GM21360 (cell line): ENCODE data around the gene TMEM267.
"Not testable (repeated sequence)": the region's sequence is repeated elsewhere in the genome, so short reads cannot be mapped to it uniquely, and the experiment has no call there.

Source experiments
- ATAC-seq: cut with Tn5 transposase; IDR thresholded peaks from one replicate; pipeline ENCODE4 v1.9.1; 2021; ENCODE audit warnings: mild to moderate bottlenecking, moderate library complexity; ENCODE audit not compliant: unreplicated experiment

TMEM267 gene, protein sequence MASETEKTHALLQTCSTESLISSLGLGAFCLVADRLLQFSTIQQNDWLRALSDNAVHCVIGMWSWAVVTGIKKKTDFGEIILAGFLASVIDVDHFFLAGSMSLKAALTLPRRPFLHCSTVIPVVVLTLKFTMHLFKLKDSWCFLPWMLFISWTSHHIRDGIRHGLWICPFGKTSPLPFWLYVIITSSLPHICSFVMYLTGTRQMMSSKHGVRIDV

DNA sequence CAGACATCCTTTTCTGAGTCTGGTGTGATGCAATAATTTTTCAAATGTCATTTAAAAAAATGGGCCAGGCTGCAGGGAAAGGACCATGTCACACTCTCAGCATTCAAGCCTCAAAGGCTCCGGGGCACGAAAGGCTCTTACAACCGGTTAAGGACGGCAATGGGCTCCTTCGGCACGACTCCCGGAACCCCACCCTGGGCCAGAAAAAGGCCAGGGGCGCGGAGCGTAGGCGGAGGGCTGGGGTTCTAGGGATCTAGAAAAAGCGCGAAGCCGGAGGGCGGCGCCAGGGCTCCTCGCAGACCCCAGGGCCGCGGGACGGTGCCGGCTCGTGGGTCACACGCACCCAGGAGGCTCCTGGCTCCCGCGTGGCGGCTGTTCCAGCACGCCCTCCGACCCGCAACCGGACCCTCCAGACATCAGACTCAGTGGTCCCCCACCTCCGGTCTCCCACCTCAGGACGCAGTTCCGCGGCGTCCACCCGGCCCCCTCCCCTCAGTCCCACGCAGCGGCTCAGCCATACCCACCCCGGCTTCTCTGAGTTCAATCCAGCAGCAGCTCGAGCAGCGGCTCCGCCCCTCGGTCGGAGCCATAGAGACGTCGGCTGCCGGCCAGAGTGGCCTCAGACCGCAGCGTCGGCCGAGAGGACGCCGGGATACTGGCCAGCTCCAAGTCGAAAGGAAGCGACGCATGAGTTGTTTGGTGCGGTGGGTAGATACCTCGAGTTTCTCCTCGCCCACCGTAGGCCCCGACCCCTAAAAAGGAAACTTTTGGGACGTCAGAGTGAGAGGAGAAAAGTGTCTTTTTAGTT, at the start of gene TMEM267:
TSS of gene TMEM267 (minus strand) at position 568 of the 808 bp plus-strand sequence. CDS start 29,896 bp downstream, outside the sequence.
- ATAC-seq = peak; percentile 86

DNA sequence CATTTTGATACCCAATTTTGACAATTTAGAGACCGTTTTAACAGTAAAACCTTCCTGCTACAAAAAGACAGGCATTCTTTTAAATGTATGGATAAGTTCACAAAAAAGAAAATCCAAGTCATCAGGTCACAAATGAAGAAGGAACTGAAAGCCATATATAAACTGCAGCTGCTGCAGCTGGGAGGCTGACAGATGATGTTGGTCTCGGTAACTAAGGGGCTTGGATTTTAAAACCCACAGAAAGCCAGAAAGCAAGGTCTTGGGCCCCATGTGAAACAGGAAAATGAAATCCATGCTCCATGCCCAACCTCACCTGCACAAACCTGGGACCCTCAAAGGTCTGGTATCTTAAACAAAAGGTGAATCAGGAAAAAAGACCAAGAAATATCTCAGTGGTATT, 47.0 kb upstream of the TMEM267 start:
- no peak for ATAC-seq

DNA sequence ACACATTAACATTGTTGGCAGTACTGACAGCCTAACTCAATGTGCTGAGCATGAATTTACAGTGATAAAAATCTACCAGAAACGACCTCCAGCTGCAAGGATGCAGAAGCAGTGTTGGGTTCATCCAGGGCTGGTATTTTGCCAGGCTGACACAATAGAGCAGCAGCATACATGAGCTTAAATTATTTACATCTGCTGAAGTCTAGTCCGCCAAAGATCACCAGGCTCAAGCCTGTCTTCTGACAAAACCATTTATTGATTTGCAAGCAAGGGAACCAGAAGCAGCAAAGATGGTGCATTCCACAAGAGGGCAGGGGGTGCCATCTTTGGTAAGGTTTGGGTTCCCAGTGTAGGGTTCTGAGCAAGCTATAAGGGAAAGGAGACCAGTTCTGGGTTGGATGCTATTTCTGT, 40.0 kb upstream of the TMEM267 start:
- no peak for ATAC-seq

DNA sequence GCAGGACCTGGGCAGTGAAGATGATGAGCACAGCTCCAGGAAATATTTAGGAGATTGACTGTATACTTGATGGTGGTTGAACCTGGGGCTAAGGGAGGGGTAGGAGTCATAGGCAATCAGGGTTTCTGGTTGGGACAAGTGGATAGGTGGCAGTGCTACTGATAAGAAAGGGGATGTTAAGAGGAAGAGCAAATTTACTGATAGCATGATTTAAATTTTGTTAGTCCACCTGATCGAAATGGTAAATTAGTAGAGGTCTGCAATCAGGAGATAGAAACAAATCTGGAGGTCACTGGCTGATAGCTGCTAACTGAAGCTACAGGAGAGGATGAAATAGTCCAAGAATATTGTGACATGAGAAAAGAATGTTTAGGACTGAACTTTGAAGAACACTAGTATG, 37.0 kb upstream of the TMEM267 start:
- ATAC-seq = no peak

DNA sequence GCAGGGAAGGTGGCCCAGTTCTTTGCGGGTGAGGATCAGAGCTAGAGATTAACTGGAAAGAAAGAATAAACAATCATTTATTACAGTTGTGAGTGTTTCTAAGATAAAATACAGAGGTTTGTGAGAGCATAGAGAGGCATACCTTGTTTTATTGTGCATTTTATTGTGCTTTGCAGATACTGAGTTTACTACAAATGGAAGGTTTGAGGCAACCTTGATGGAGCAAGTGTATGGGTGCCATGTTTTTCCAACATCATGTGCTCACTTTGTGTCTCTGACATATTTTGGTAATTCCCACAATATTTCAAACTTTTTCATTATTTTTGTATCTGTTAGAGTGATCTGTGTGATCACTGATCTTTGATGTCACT, 32.0 kb upstream of the TMEM267 start:
- ATAC-seq = no peak

DNA sequence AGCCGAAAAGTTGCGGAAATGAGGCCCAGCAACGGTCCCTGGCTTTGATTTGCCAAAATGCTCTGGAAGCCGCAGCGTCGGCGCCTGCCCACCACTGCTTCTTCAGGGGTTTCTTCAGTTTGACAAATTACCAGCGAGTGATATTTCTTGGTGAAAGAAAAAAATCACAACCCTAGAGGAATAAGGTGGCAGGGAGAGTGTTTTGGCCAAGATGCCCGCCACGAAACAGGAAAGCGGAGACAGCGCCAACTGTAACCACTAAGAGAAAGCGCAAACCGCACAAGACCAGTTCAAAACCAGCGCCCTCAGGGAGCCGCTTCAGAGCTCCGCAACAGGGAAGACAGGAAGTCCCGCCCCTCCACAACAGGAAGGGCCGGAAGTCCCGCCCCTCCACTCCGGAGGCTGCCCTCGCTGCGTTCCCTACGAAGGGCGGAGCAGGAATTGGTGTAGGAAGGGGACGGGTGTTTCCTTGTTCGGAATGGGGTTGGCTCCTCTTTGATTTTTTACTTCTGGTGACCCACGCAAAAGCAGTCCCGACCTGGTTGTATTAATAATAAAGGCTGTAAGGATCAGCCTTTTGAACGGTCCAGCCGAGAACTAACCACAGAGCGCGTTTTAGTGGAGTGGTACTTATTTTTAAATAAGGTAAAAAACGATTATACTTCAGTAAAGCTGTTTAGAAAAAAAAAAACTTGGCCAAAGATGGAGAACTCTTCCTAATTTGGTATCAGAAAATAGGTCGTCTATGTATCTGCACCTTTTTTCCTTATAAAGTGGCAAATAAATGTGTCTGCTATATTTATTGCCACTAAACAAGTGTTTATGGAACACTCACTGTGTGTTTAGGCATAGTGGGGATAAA, 31.4 kb upstream of the TMEM267 start, which contains the start of gene C5orf34:
TSS of gene C5orf34 (minus strand) at position 333 of the 862 bp plus-strand sequence. CDS start 5,809 bp downstream, outside the sequence.
- ATAC-seq = peak; percentile 98

DNA sequence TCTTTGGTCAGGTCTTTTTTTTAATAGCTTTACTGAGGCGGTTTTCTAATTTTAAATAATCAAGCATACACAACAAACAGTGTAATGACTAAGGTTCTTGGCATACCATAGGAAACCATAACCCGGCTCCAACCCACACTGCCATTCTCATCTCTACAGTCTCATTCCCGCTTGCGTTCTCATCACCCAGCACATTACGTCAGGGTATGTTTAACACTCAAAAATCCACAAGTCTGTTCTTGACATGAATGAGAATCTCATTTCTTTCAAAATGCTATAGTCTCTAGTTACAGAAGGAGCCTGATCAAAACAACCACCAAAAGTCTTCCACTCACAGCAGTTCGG, 30.8 kb upstream of the TMEM267 start:
- ATAC-seq = peak; percentile 33

DNA sequence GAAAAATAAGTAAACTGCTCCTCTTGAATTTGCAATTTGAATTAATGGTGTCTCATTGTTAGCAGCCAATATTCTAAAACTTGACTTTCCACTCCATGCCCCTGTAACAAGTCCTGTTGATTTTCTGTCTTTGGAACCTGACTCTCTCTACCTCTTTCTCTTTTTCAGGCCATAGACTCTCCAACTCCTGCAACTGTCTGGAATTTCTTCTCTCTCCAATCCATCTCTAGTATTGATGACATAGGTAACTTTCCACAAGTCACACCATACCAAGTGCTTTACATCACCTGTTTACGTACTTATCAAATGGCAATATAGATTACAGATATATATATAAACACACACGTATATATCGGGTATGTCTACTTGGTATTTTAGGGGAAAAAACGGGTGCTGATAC, 30.4 kb upstream of the TMEM267 start:
- ATAC-seq = no peak

DNA sequence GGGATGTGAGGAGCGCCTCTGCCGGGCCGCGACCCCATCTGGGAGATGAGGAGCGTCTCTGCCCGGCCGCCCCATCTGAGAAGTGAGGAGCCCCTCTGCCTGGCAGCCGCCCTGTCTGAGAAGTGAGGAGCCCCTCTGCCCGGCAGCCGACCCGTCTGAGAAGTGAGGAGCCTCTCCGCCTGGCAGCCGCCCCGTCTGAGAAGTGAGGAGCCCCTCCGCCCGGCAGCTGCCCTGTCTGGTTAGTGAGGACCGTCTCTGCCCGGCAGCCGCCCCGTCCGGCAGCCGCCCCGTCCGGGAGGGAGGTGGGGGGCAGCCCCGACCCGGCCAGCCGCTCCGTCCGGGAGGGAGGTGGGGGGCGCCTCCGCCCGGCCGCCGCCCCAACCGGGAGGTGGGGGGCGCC, 27.4 kb upstream of the TMEM267 start:
- ATAC-seq = not testable (repeated sequence)

DNA sequence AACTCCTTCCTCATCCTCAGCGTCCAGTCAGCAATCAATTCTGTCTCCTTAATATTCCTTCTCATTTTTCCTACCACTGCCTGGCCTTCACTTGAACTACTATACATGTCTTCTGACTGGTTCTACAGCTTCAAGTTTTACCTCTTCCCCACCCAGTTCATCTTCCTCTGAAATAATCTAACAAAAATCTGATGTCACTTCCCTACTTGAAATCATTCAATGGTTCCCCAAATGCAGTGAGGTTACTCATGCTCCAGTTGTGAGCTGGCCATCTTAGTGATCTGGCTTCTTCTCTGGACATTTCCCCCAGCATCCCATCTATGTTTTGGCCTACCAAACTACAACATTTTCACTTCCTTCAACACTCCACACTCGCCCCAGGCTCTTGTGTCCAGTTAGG, 14.9 kb upstream of the TMEM267 start:
- ATAC-seq = no peak

DNA sequence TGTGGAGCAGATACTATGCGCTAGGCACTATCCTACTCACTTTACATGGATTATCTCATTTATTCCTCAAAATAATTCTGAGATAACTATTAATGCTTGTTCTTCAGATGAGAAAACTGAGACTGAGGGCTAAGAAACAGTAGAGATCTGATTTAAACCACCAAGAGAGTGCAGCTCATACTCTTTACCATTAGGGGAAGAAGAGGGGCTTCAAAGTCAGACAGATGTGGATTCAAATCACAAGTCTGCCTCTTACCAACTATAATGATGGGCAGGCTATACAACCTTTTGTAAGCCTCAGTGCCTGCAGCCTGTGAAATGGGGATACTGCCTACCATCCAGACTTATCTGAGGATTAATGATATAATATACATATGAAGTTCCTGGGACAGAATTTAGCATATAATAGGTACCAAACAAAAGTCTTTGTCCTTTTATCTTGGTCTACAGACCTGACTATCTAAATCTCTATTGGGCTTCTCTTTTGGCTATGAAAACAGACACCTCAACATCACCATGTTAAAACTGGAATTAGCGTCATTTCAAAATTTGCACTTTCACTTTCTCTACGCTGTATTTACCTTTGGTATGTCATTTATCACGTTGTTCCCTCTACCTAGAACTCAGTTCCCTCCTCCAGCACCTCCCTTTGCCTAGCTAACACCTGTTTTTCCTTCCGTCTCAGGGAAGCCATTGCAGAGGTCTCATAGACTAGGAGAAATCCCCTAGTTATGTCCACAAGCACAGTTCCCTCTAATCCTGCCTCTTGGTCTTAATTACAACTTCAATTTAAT, 13.8 kb upstream of the TMEM267 start:
- ATAC-seq = no peak

DNA sequence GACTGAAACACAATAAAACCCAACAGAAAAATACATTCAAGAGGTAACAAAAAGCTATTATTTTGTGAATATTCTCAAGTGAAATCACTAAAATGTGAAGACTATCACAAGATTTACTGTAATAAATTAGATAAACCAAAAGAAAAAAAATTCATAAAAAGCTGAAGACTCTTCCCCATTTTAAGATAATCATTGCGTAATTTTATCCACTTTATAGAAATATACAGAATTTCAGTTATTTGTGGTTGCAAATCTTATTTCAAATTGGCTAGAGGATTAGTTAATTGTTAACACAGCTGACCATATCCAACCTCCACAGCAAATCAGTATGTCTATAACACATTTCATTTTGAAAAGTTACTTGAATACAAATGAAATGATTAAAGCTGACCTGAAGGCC, 7.7 kb upstream of the TMEM267 start:
- no peak for ATAC-seq

DNA sequence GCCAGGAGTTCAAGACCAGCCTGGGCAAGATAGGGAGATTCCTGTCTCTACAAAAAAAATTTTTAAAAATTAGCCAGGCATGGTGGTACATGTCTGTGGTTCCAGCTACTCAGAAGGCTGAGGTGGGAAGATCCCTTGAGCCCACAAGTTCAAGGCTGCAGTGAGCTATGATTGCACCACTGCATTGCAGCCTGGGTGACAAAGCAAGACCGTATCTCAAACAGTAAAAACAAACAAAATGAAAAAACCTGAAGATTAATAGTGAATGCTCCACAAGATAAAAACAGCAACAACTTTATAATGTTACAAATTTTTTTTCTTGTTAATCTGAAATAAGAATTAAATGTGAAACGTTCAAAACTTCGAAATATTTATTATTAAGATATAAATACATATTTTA, 2.7 kb upstream of the TMEM267 start:
- no peak for ATAC-seq

DNA sequence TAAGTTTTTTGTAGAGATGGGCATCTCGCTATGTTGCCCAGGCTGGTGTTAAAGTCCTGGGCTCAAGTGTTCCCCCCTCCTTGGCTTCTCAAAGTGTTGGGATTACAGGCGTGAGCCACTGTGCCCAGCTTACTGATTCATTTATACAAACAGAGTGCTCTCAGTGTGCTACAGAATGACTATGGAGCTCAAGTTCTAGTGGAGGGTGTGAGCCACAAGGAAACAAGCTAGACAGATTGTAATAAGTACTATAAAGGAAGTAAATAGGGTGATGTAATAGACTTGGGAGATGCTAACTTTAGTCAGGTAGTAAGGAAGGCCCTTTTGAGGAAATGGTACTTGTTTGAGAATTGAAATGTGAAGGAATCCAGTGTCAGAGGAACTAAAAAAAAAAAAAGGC, 1.7 kb upstream of the TMEM267 start:
- no peak for ATAC-seq

DNA sequence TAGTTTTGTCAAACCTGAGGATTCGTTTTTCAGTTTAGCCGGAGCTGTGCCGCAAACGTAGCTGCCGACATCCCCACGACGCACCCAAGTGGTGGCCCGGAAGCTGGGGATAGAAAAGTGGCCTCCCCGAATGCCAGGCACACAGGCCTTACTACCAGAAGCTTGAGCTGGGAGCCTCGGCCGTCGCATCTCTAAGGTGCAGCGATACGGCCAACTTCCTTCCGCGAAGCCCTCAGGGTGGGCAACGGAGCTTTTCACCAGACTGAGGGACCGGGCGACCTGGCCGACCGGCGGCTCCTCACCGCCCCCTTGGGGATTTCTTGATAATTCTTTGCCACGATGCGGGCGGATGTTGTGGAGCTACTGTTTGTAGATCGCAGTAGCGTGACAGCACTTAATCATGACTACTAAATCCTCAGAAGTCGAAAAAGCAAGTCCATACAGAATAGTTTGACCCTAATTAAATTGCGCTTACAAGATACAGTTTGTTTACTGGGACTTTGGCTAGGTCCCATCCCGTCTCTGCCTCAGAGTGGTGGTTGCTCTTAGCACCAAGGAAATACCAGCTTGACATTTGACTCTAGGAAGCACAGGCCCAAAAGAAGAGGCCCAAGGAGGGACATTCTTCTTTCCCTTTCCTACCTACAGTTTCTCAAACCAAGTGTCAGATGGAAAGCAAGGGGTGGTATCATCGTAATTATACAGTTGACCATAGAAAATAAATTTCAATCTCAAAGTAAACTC, 613 bp upstream of the TMEM267 start:
- peak; percentile 77 for ATAC-seq

DNA sequence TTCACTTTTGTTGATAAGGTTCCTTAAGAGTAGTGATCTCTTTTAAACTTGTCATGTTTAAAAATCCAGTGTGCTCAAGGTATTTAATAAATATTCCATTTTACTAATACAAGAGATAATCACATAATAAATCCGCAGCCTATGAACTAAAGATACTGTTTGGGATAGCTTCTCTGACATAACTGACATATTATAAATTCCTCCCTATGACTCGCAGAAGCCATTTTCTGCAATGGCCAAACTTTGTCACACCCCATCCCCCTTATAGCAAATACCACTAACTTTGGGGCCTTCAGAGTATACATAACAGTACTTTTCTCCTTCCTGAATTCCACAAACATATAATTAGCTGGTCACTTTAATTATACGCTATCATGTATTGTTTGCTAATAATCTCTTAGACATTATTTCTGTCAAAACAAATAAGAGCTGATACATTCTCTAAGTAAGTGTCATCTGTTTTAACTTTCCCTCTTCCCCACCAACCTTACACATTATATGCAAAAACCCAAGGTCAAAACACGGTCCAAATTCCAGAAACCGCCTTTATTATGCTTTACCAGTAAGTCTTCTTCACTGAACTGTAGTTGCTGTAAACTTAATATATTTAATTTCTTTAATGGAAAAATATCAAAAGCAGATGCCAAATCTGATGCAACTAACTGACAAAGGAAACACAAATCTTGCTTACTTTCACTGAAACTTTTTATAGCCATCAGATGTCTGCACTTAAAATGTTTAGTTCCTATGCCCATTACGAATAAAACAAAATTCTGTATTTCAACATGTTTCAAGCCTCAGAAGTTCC, 971 bp downstream of the TMEM267 start:
- ATAC-seq = no peak

DNA sequence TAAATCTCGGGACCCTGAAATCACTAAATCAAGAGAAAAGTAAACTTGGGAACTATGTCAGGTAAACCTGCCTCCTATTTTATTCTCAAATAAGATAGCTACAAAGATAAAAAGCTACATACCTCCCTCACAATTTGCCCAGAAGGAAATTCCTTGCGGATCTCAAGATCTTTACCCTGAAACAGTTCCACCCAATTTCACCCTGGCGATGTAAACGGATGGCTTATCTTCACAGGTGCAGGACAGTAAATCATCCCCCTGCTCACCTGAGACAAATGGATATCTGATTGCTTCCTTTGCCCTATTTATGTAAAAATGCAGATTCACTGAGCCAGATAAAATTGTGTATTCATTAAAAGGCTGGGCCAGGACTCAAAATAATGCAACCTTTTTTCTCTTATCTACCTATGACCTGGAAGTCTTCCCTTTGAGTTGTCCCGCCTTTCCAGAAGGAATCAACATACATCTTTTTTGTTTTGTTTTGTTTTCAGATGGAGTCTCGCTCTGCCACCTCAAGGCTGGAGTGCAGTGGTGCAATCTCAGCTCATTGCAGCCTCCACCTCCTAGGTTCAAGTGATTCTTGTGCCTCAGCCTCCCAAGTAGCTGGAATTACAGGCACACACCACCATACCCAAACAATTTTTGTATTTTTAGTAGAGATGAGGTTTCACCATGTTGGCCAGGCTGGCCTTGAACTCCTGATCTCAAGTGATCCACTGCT, 13.8 kb downstream of the TMEM267 start:
- ATAC-seq = no peak

DNA sequence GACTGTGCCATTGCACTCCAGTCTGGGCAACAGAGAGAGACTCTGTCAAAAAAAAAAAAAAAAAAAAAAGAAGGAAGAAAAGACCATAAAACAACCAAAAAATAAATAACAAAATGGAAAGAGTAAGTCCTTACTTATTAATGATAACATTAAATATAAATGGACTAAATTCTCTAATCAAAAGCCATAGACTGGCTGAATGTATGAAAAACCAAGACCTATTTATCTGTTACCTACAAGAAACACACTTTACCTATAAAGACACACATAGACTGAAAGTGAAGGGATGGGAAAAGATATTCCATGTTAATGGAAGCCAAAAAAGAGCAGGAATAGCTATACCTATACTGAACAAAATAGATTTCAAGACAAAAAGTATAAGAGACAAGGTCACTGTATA, 16.6 kb downstream of the TMEM267 start:
- ATAC-seq = no peak

DNA sequence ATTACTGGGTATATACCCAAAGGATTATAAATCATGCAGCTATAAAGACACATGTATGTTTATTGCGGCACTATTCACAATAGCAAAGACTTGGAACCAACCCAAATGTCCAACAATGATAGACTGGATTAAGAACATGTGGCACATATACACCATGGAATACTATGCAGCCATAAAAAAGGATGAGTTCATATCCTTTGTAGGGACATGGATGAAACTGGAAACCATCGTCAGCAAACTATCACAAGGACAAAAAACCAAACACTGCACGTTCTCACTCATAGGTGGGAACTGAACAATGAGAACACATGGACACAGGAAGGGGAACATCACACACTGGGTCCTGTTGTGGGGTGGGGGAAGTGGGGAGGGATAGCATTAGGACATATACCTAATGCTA, 18.2 kb downstream of the TMEM267 start:
- ATAC-seq = not testable (repeated sequence)
